H1 (cell line): ENCODE data around the gene LCN2. TPM values are rescaled to one million over a fixed set of nuclear protein-coding genes. Genes with fewer than 3 reads are reported as not detected.

Source experiments
- CTCF ChIA-PET: fragments of 300-600 bp; sonication (Branson Sonifier 250); formaldehyde crosslinking; loops from one replicate; lab custom pipeline; 2021; ENCODE audit not compliant: partially characterized antibody; lab: Charles Lee
- POLR2A ChIA-PET: fragments of 300-600 bp; sonication (Branson Sonifier 250); formaldehyde crosslinking; loops from one replicate; lab custom pipeline; 2021; ENCODE audit warnings: inconsistent platforms; ENCODE audit not compliant: partially characterized antibody; lab: Charles Lee
- DNase-seq, 2 experiments: peaks; one replicate each; pipeline versions ENCODE4 v3.0.0 to v3.0.0-alpha.2; 2010 to 2022; ENCODE audit warnings: low spot score in 2 of 2, low read depth in 1 of 2, mixed read lengths in 1 of 2
- FAIRE-seq: peaks from 2 replicates; lab custom pipeline; 2011; peaks lifted over from hg19 to GRCh38; lab: Jason Lieb, UNC
- H2AFZ ChIP-seq: 2 replicates; pipeline ENCODE4 v1.8.1; 2012; ENCODE audit warnings: low read length, inconsistent platforms
- H2AK5ac ChIP-seq: 2 replicates; pipeline ENCODE4 v1.6.1; 2013; ENCODE audit warnings: low read depth, low read length
- H2BK120ac ChIP-seq: replicated peaks from 2 replicates; pipeline ENCODE3; 2013; ENCODE audit warnings: low read depth, low read length, inconsistent platforms
- H2BK12ac ChIP-seq: 2 replicates; pipeline ENCODE4 v1.6.1; 2013; ENCODE audit warnings: low read depth, low read length
- H2BK15ac ChIP-seq: 2 replicates; pipeline ENCODE4 v1.6.1; 2013; ENCODE audit warnings: low read length
- H2BK20ac ChIP-seq: 2 replicates; pipeline ENCODE4 v1.6.1; 2013; ENCODE audit warnings: low read length
- H2BK5ac ChIP-seq: 2 replicates; pipeline ENCODE4 v1.6.1; 2013; ENCODE audit warnings: low read depth, low read length
- H3K14ac ChIP-seq: 2 replicates; pipeline ENCODE4 v1.6.1; 2013; ENCODE audit warnings: inconsistent platforms; ENCODE audit not compliant: insufficient read length
- H3K18ac ChIP-seq: 2 replicates; pipeline ENCODE4 v1.6.1; 2013; ENCODE audit warnings: low read length; ENCODE audit errors: extremely low read depth
- H3K23ac ChIP-seq: 2 replicates; pipeline ENCODE4 v1.6.1; 2013; ENCODE audit warnings: inconsistent platforms; ENCODE audit not compliant: insufficient read length
- H3K23me2 ChIP-seq: 2 replicates; pipeline ENCODE4 v1.6.1; 2013; ENCODE audit warnings: low read depth, low read length
- H3K27ac ChIP-seq: 2 replicates; pipeline ENCODE4 v1.6.1; 2011; ENCODE audit warnings: low read depth, low read length, inconsistent platforms
- H3K27me3 ChIP-seq, 4 experiments: replicated peaks in 1 of 4; 1 replicate in 1 of 4; 2 replicates in 3 of 4; pipeline versions ENCODE4 v1.6.1 to v1.8.1; 2011 to 2013; ENCODE audit warnings: low read length in 3 of 4, mild to moderate bottlenecking in 3 of 4, inconsistent platforms in 2 of 4, mixed read lengths in 2 of 4, moderate library complexity in 1 of 4; ENCODE audit not compliant: control insufficient read depth in 3 of 4, insufficient read depth in 3 of 4; ENCODE audit errors: extremely low read depth in 1 of 4
- H3K36me3 ChIP-seq, 4 experiments: 2 replicates each; pipeline versions ENCODE4 v1.6.1 to v1.8.1; 2011 to 2013; ENCODE audit warnings: mild to moderate bottlenecking in 4 of 4, low read length in 3 of 4, moderate library complexity in 2 of 4, control low read depth in 1 of 4, inconsistent platforms in 1 of 4; ENCODE audit not compliant: insufficient read depth in 4 of 4, control insufficient read depth in 2 of 4
- H3K4ac ChIP-seq: replicated peaks from 2 replicates; pipeline ENCODE3; 2013; ENCODE audit warnings: low read length, low read depth, mixed read lengths, inconsistent platforms; ENCODE audit not compliant: insufficient read length
- H3K4me1 ChIP-seq, 4 experiments: replicated peaks in 1 of 4; 1 replicate in 1 of 4; 2 replicates in 3 of 4; pipeline versions ENCODE4 v1.6.1 to v1.8.1; 2011 to 2013; ENCODE audit warnings: low read length in 3 of 4, inconsistent platforms in 2 of 4, mixed read lengths in 1 of 4; ENCODE audit not compliant: insufficient read depth in 4 of 4, control insufficient read depth in 3 of 4
- H3K4me2 ChIP-seq, 2 experiments: 2 replicates each; pipeline versions ENCODE4 v1.6.1 to v1.8.1; 2011 to 2013; ENCODE audit warnings: low read depth in 2 of 2, low read length in 2 of 2, control low read depth in 1 of 2, inconsistent platforms in 1 of 2, mild to moderate bottlenecking in 1 of 2; ENCODE audit not compliant: insufficient read depth in 1 of 2
- H3K4me3 ChIP-seq, 4 experiments: fragments of 200-600, 300-600 bp in 1 of 4; sonication (generic), shearing (Covaris generic), sonication (Bioruptor Twin) in 1 of 4; 2 replicates each; pipeline versions ENCODE4 v1.5.1 to v1.8.1; 2011 to 2016; ENCODE audit warnings: low read length in 4 of 4, low read depth in 3 of 4, control low read depth in 2 of 4, inconsistent platforms in 2 of 4, mild to moderate bottlenecking in 2 of 4, mixed read lengths in 1 of 4, moderate library complexity in 1 of 4; ENCODE audit not compliant: insufficient read depth in 2 of 4; ENCODE audit errors: extremely low read depth in 1 of 4
- H3K56ac ChIP-seq: replicated peaks from 2 replicates; pipeline ENCODE3; 2013; ENCODE audit warnings: low read depth, mild to moderate bottlenecking, mixed read lengths, low read length, inconsistent platforms; ENCODE audit not compliant: insufficient read length
- H3K79me1 ChIP-seq: 2 replicates; pipeline ENCODE4 v1.6.1; 2013; ENCODE audit warnings: low read depth, low read length, control low read depth
- H3K79me2 ChIP-seq, 2 experiments: 2 replicates each; pipeline versions ENCODE4 v1.6.1 to v1.8.1; 2012 to 2013; ENCODE audit warnings: low read length in 2 of 2, mild to moderate bottlenecking in 2 of 2, inconsistent platforms in 1 of 2; ENCODE audit not compliant: insufficient read depth in 2 of 2, control insufficient read depth in 1 of 2
- H3K9ac ChIP-seq, 4 experiments: replicated peaks in 1 of 4; 1 replicate in 1 of 4; 2 replicates in 3 of 4; pipeline versions ENCODE4 v1.6.1 to v1.8.1; 2011 to 2013; ENCODE audit warnings: low read depth in 3 of 4, low read length in 3 of 4, control low read depth in 2 of 4, mild to moderate bottlenecking in 2 of 4, moderate library complexity in 2 of 4, inconsistent platforms in 1 of 4; ENCODE audit errors: extremely low read depth in 1 of 4
- H3K9me3 ChIP-seq, 2 experiments: 2 replicates each; pipeline versions ENCODE4 v1.6.1 to v1.8.1; 2012 to 2013; ENCODE audit warnings: mild to moderate bottlenecking in 2 of 2, moderate library complexity in 2 of 2, control low read depth in 1 of 2, inconsistent platforms in 1 of 2, low read depth in 1 of 2, low read length in 1 of 2, mixed read lengths in 1 of 2; ENCODE audit not compliant: insufficient read depth in 2 of 2
- H4K20me1 ChIP-seq, 2 experiments: replicated peaks in 1 of 2; 2 replicates each; pipeline versions ENCODE3 to v1.8.1; 2011 to 2013; ENCODE audit warnings: inconsistent platforms in 2 of 2, low read length in 2 of 2, mild to moderate bottlenecking in 1 of 2; ENCODE audit not compliant: insufficient read depth in 2 of 2, control insufficient read depth in 1 of 2
- H4K5ac ChIP-seq: 2 replicates; pipeline ENCODE4 v1.6.1; 2013; ENCODE audit warnings: low read length, low read depth, mixed read lengths, inconsistent platforms; ENCODE audit not compliant: insufficient read length
- H4K8ac ChIP-seq: 2 replicates; pipeline ENCODE4 v1.8.0; 2013; ENCODE audit warnings: mild to moderate bottlenecking, moderate library complexity, low read length, inconsistent platforms; ENCODE audit not compliant: insufficient read depth; ENCODE audit errors: extremely low read depth
- H4K91ac ChIP-seq: replicated peaks from 2 replicates; pipeline ENCODE3; 2013; ENCODE audit warnings: low read length, mixed read lengths, inconsistent platforms; ENCODE audit not compliant: insufficient read length
- ASH2L ChIP-seq: fragments of 200-600, 300-600 bp; sonication (generic); IDR thresholded peaks from one replicate; pipeline ENCODE4 v1.7.1; 2017; ENCODE audit warnings: low read length
- BRCA1 ChIP-seq: IDR thresholded peaks from 2 replicates; pipeline ENCODE4 v1.6.1; 2012; ENCODE audit warnings: low read depth, low read length, improper control_type of control experiment
- CBX8 ChIP-seq: fragments of 300-800, 300-1000 bp; sonication (generic); IDR thresholded peaks from 2 replicates; pipeline ENCODE4 v1.7.1; 2016; ENCODE audit warnings: low read depth, low read length, borderline replicate concordance
- CHD2 ChIP-seq: IDR thresholded peaks from 2 replicates; pipeline ENCODE4 v1.6.1; 2012; ENCODE audit warnings: low read length, improper control_type of control experiment
- GTF2F1 ChIP-seq: IDR thresholded peaks from 2 replicates; pipeline ENCODE4 v1.6.1; 2012; ENCODE audit warnings: low read depth, low read length, improper control_type of control experiment, borderline replicate concordance
- PHF8 ChIP-seq: fragments of 200-600 bp; sonication (generic); conservative IDR thresholded peaks from 2 replicates; pipeline ENCODE4 v1.7.1; 2012; ENCODE audit warnings: low read depth, mild to moderate bottlenecking, inconsistent platforms, low read length, moderate library complexity
- POU5F1 ChIP-seq: IDR thresholded peaks from 2 replicates; pipeline ENCODE4 v1.6.1; 2011; ENCODE audit warnings: low read depth, mild to moderate bottlenecking, low read length, moderate library complexity
- RNF2 ChIP-seq: fragments of 200-900, 300-1000 bp; sonication (generic); IDR thresholded peaks from 2 replicates; pipeline ENCODE4 v1.7.1; 2016; ENCODE audit warnings: borderline replicate concordance, low read depth, mild to moderate bottlenecking, antibody characterized with exemption, low read length; ENCODE audit not compliant: poor library complexity, severe bottlenecking; ENCODE audit errors: missing control alignments
- SIN3A ChIP-seq, 2 experiments: IDR thresholded peaks in 1 of 2; conservative IDR thresholded peaks in 1 of 2; 2 replicates each; pipeline ENCODE4 v1.6.1; 2011 to 2012; ENCODE audit warnings: low read length in 2 of 2, improper control_type of control experiment in 1 of 2, low read depth in 1 of 2, mild to moderate bottlenecking in 1 of 2
- SIRT6 ChIP-seq: IDR thresholded peaks from one replicate; pipeline ENCODE4 v1.7.1; 2012; ENCODE audit warnings: low read length, inconsistent platforms
- SP1 ChIP-seq: IDR thresholded peaks from 2 replicates; pipeline ENCODE4 v1.6.1; 2011; ENCODE audit warnings: low read depth, low read length
- SP4 ChIP-seq: IDR thresholded peaks from 2 replicates; pipeline ENCODE4 v1.6.1; 2012; ENCODE audit warnings: low read length, inconsistent platforms
- SUZ12 ChIP-seq: fragments of 200-600 bp; sonication (generic); IDR thresholded peaks from 2 replicates; pipeline ENCODE4 v1.6.1; 2012; ENCODE audit warnings: mild to moderate bottlenecking, inconsistent platforms, low read length, moderate library complexity, mixed read lengths
- TBP ChIP-seq: IDR thresholded peaks from 2 replicates; pipeline ENCODE4 v1.6.1; 2011; ENCODE audit warnings: low read depth, low read length, improper control_type of control experiment
- TCF12 ChIP-seq: IDR thresholded peaks from 2 replicates; pipeline ENCODE4 v1.6.1; 2011; ENCODE audit warnings: low read depth, mild to moderate bottlenecking, low read length
- WGBS, 2 experiments: shearing (Covaris generic) in 1 of 2; methylation state at CpG; one replicate each; pipeline versions ENCODE4 v1.1.6 to v1.1.7; 2013 to 2015; ENCODE audit warnings: low lambda C conversion rate in 2 of 2, mixed read lengths in 2 of 2, inconsistent platforms in 1 of 2, low coverage in 1 of 2, missing lambda C conversion rate in 1 of 2; ENCODE audit not compliant: insufficient replicate concordance in 2 of 2, insufficient coverage in 1 of 2, insufficient read length in 1 of 2; ENCODE audit errors: extremely low coverage in 1 of 2, missing lambda C conversion rate in 1 of 2; 5-methylcytosine and 5-hydroxymethylcytosine counted together
- polyA plus RNA-seq, 7 experiments: library from polyadenylated mRNA; depleted of rRNA in 3 of 7; stranded (reverse) in 5 of 7; unstranded in 2 of 7; fragments of >200 nt in 5 of 7; fragments of 200-250 nt in 2 of 7; gene quantifications; 1 replicate in 5 of 7; 2 replicates in 1 of 7; 4 replicates in 1 of 7; pipeline versions ENCODE4 v1.2.1 to v1.2.3, GENCODE V29; 2011 to 2013; ENCODE audit warnings: missing spikeins in 2 of 7, mixed read lengths in 2 of 7
- total RNA-seq: library from RNA; stranded (reverse); fragmentation: NEBNext Ultra II Directional; extraction: Animal tissue kit (Norgen Biotek cat#: 25700); gene quantifications from 2 replicates; pipeline ENCODE4 v1.2.1, GENCODE V29; 2021

Gene LCN2
- total and polyA plus RNA-seq, 2 of the 8 experiments (the other 6 are each of a cell fraction or from before 2014, with no cell fraction given) = 1.1 to 1.6 TPM

GRCh38 chr9:128100581-128100980 lies 48.7 kb upstream of the LCN2 start:
- H2BK12ac ChIP-seq = no peak overlapping the region
- peak overlapping the region in 1 of 2 experiments; percentile 93; a peak in 1 of 4 replicates for H3K4me2 ChIP-seq
- H3K56ac ChIP-seq = no peak overlapping the region
- H4K91ac ChIP-seq = no peak overlapping the region
- no peak overlapping the region for H3K9ac ChIP-seq
- H3K14ac ChIP-seq = no peak overlapping the region
- H3K79me2 ChIP-seq = peaks cover 0 to 23% of the 10 kb centered on the region in 2 experiments; a peak in 2 of 4 replicates
- no peak overlapping the region for H3K27ac ChIP-seq
- H3K18ac ChIP-seq = peak overlapping the region; percentile 13; the same call in 1 of the 2 replicates
- no peak overlapping the region for H2BK5ac ChIP-seq
- peaks cover 11 to 28% (median 22%) of the 10 kb centered on the region in 4 experiments for H3K4me1 ChIP-seq
- no peak overlapping the region for H2BK15ac ChIP-seq
- FAIRE-seq (no peak), DNase-seq (no peak)
- H2AFZ ChIP-seq = no peak overlapping the region
- H2AK5ac ChIP-seq = no peak overlapping the region
- POLR2A ChIA-PET = interaction anchor here (1.0 to 12.1 kb wide), 10 partner anchors 8 to 283 kb away, joined by 3 to 119 read pairs (median 6); partner anchors contain the start of gene SLC25A25
- H4K20me1 ChIP-seq = peaks cover 8 to 33% of the 10 kb centered on the region in 2 experiments
- no peak overlapping the region for H2BK20ac ChIP-seq
- H2BK120ac ChIP-seq = no peak overlapping the region
- H3K4ac ChIP-seq = no peak overlapping the region
- no peak overlapping the region for H3K4me3 ChIP-seq
- no peak overlapping the region for H3K23ac ChIP-seq
- WGBS, 2 experiments = 95% methylated on average over 10 of the region's 10 CpGs; no CpG with 5 or more reads in 1 of the 2 experiments
- CTCF ChIA-PET = interaction anchor here (0.7 to 10.5 kb wide), 12 partner anchors 9 to 262 kb away, joined by 3 to 114 read pairs (median 3); no protein-coding TSS in a partner anchor
- H3K9me3 ChIP-seq = no peaks in the 10 kb centered on the region
- H3K23me2 ChIP-seq = peaks cover 9% of the 10 kb centered on the region
- no peak overlapping the region for H4K8ac ChIP-seq
- H3K27me3 ChIP-seq = no peaks in the 10 kb centered on the region
- peaks cover 19% of the 10 kb centered on the region for H3K79me1 ChIP-seq
- H4K5ac ChIP-seq = no peak overlapping the region
- peaks cover 13 to 34% (median 19%) of the 10 kb centered on the region in 4 experiments for H3K36me3 ChIP-seq
- no peak for TF ChIP-seq SIRT6
- no peak for TF ChIP-seq TCF12
- no peak for TF ChIP-seq SUZ12
- no peak for TF ChIP-seq PHF8
- TF ChIP-seq RNF2 = no peak
- TF ChIP-seq BRCA1 = no peak
- TF ChIP-seq SP4 = no peak
- TF ChIP-seq SP1 = no peak
- TF ChIP-seq SIN3A (conservative IDR thresholded peaks at IDR 0.05 in 1 of 2, IDR thresholded peaks at IDR 0.05 in 1 of 2; ENCODE audit: low read depth in 1 of 2, low read length in 2 of 2) = no peak
- TF ChIP-seq POU5F1 = no peak
- no peak for TF ChIP-seq TBP
- no peak for TF ChIP-seq CBX8
- TF ChIP-seq GTF2F1 = no peak
- no peak for TF ChIP-seq ASH2L
- no peak for TF ChIP-seq CHD2
